T-cell (primary cell): Measurements from ENCODE around the gene BRIX1. TPM values are rescaled to one million over a fixed set of nuclear protein-coding genes. Genes with fewer than 3 reads are reported as not detected.

Source experiments
- ATAC-seq, 4 experiments: fragments of 200-7000 bp in 3 of 4; fragments of 150-1000 bp in 1 of 4; cut with Tn5 transposase; replicated peaks in 1 of 4; 1 replicate in 3 of 4; 2 replicates in 1 of 4; pipeline ENCODE4 v1.10.0; 2021; ENCODE audit warnings: moderate library complexity in 3 of 4, mild to moderate bottlenecking in 2 of 4, moderate number of reproducible peaks in 1 of 4
- CTCF ChIA-PET, 2 donors: fragments of 300-600 bp; sonication (Branson Sonifier 250); formaldehyde crosslinking; loops; one replicate each; lab custom pipeline; 2022; ENCODE audit warnings: antibody characterized with exemption in 2 of 2; lab: Charles Lee
- POLR2A ChIA-PET, 2 donors: fragments of 300-600 bp; sonication (Branson Sonifier 250); formaldehyde crosslinking; loops; one replicate each; lab custom pipeline; 2022; ENCODE audit warnings: antibody characterized with exemption in 2 of 2; lab: Charles Lee
- DNase-seq, 35 experiments: peaks; one replicate each; pipeline versions ENCODE4 v3.0.0 to v3.0.0-alpha.2; 2013 to 2023
- H3K27ac ChIP-seq: one replicate; pipeline ENCODE4 v1.5.1; 2013; ENCODE audit warnings: low read length
- H3K27me3 ChIP-seq, 2 experiments: replicated peaks in 1 of 2; 1 replicate in 1 of 2; 2 replicates in 1 of 2; pipeline versions ENCODE4 v1.6.1 to v1.7.0; 2013; ENCODE audit warnings: low read length in 1 of 2, mixed read lengths in 1 of 2; ENCODE audit not compliant: control insufficient read depth in 2 of 2, insufficient read depth in 2 of 2; ENCODE audit errors: extremely low read depth in 1 of 2
- H3K36me3 ChIP-seq, 2 donors: 1 replicate in 1 of 2; 2 replicates in 1 of 2; pipeline versions ENCODE4 v1.6.1 to v1.7.0; 2013; ENCODE audit warnings: low read length in 1 of 2; ENCODE audit not compliant: control insufficient read depth in 2 of 2, insufficient read depth in 1 of 2; ENCODE audit errors: extremely low read depth in 1 of 2
- H3K4me1 ChIP-seq, 2 experiments: 1 replicate in 1 of 2; 2 replicates in 1 of 2; pipeline versions ENCODE4 v1.6.1 to v1.7.0; 2013; ENCODE audit warnings: low read length in 2 of 2, mixed read lengths in 1 of 2; ENCODE audit not compliant: insufficient read depth in 2 of 2, control insufficient read depth in 1 of 2; ENCODE audit errors: extremely low read depth in 1 of 2
- H3K4me3 ChIP-seq, 2 donors: 1 replicate in 1 of 2; 2 replicates in 1 of 2; pipeline versions ENCODE4 v1.5.1 to v1.7.0; 2013; ENCODE audit warnings: mild to moderate bottlenecking in 2 of 2, low read length in 1 of 2, moderate library complexity in 1 of 2; ENCODE audit not compliant: control insufficient read depth in 1 of 2; ENCODE audit errors: extremely low read depth in 1 of 2
- H3K9me3 ChIP-seq: 2 replicates; pipeline ENCODE4 v1.7.0; 2013
- H3K27ac Mint-ChIP-seq, 2 donors: one replicate each; pipeline ENCODE4 v1.8.0; 2020 to 2021; ENCODE audit warnings: mild to moderate bottlenecking in 2 of 2, mixed read lengths in 2 of 2
- H3K27me3 Mint-ChIP-seq, 2 donors: one replicate each; pipeline ENCODE4 v1.8.0; 2021 to 2022; ENCODE audit warnings: mixed read lengths in 2 of 2
- H3K36me3 Mint-ChIP-seq: one replicate; pipeline ENCODE4 v1.8.0; 2021; ENCODE audit warnings: mixed read lengths
- H3K4me1 Mint-ChIP-seq, 3 donors: one replicate each; pipeline ENCODE4 v1.8.0; 2020 to 2022; ENCODE audit warnings: mixed read lengths in 3 of 3, mild to moderate bottlenecking in 1 of 3
- H3K4me3 Mint-ChIP-seq, 3 donors: one replicate each; pipeline ENCODE4 v1.8.0; 2020 to 2022; ENCODE audit warnings: mild to moderate bottlenecking in 3 of 3, mixed read lengths in 3 of 3, moderate library complexity in 3 of 3
- H3K9me3 Mint-ChIP-seq, 3 donors: one replicate each; pipeline ENCODE4 v1.8.0; 2020 to 2022; ENCODE audit warnings: mixed read lengths in 3 of 3
- WGBS: methylation state at CpG from one replicate; pipeline ENCODE4 v1.1.5; 2013; ENCODE audit warnings: missing lambda C conversion rate; ENCODE audit not compliant: insufficient coverage; 5-methylcytosine and 5-hydroxymethylcytosine counted together
- total RNA-seq, 35 experiments: library from RNA in 6 of 35; stranded (reverse) in 6 of 35; fragments of 120-200 nt in 1 of 35; gene quantifications; one replicate each; pipeline versions ENCODE4 v1.2.1 to v1.2.4 and lab custom pipeline; 2013 to 2026

Gene BRIX1
- total RNA-seq, 5 donors from 2014 or later (not counting 1 experiment from before 2014, with no cell fraction given): 24.4 to 26.2 (median 24.4) TPM

GRCh38 chr5:34876275-34876674 lies 39.2 kb upstream of the BRIX1 start:
- Mint-ChIP-seq H3K36me3 (peaks cover 2% of the 10 kb centered on the region), H3K27me3 (peaks cover 4 to 11% of the 10 kb centered on the region in 2 donors), H3K27ac (no peak overlapping the region), H3K4me3 (no peak overlapping the region), H3K4me1 (no peaks in the 10 kb centered on the region), H3K9me3 (peaks cover 6 to 18% (median 7%) of the 10 kb centered on the region in 3 donors)
- Histone ChIP-seq H3K27me3 (no peaks in the 10 kb centered on the region), H3K4me3 (no peak overlapping the region), H3K4me1 (no peaks in the 10 kb centered on the region), H3K27ac (no peak overlapping the region), H3K9me3 (no peaks in the 10 kb centered on the region), H3K36me3 (no peaks in the 10 kb centered on the region)
- ATAC-seq (no peak), DNase-seq (no peak)
- ChIA-PET POLR2A (no interaction called here), CTCF (no interaction called here)

- peaks cover 0 to 2% of the 10 kb centered on the region in 2 experiments for H3K27me3 ChIP-seq
- DNase-seq (no peak), ATAC-seq (no peak)
- Mint-ChIP-seq H3K27ac (no peak overlapping the region), H3K9me3 (peaks cover under 1 to 9% (median 3%) of the 10 kb centered on the region in 3 donors), H3K27me3 (peaks cover 6 to 13% of the 10 kb centered on the region in 2 donors), H3K4me3 (no peak overlapping the region), H3K36me3 (no peaks in the 10 kb centered on the region), H3K4me1 (no peaks in the 10 kb centered on the region)
- H3K27ac ChIP-seq: no peak overlapping the region
- H3K4me1 ChIP-seq: no peaks in the 10 kb centered on the region
- no peak overlapping the region for H3K4me3 ChIP-seq
- ChIA-PET POLR2A (interaction anchor here in 1 of 2 donors (0.6 kb wide), 1 partner anchor 120 kb away, joined by 3 read pairs; no protein-coding TSS in a partner anchor), CTCF (no interaction called here)
- H3K9me3 ChIP-seq: no peaks in the 10 kb centered on the region
- no peaks in the 10 kb centered on the region for H3K36me3 ChIP-seq
Observed at GRCh38 chr5:34881246-34881645, 34.3 kb upstream of the BRIX1 start.

GRCh38 chr5:34886392-34887119 lies 29.0 kb upstream of the BRIX1 start:
- Mint-ChIP-seq H3K4me1 (no peaks in the 10 kb centered on the region), H3K4me3 (no peak overlapping the region), H3K9me3 (no peaks in the 10 kb centered on the region), H3K36me3 (no peaks in the 10 kb centered on the region), H3K27me3 (peaks cover 6 to 19% of the 10 kb centered on the region in 2 donors), H3K27ac (no peak overlapping the region)
- 100% methylated on average over 1 of the region's 3 CpGs for WGBS
- Histone ChIP-seq H3K27ac (no peak overlapping the region), H3K4me3 (no peak overlapping the region), H3K36me3 (no peaks in the 10 kb centered on the region), H3K9me3 (no peaks in the 10 kb centered on the region), H3K4me1 (no peaks in the 10 kb centered on the region), H3K27me3 (peaks cover 0 to 2% of the 10 kb centered on the region in 2 experiments)
- ChIA-PET POLR2A (no interaction called here), CTCF (interaction anchor here in 1 of 2 donors (0.6 to 0.7 kb wide), 2 partner anchors 37 to 349 kb away, joined by 3 to 6 read pairs; no protein-coding TSS in a partner anchor)
- no peak for ATAC-seq
- no peak for DNase-seq

GRCh38 chr5:34889394-34889793 lies 26.1 kb upstream of the BRIX1 start:
- ATAC-seq (no peak), DNase-seq (no peak)
- WGBS: no CpG with 5 or more reads among the region's 1 CpG
- Histone ChIP-seq H3K9me3 (no peaks in the 10 kb centered on the region), H3K4me3 (no peak overlapping the region), H3K27me3 (no peaks in the 10 kb centered on the region), H3K36me3 (no peaks in the 10 kb centered on the region), H3K4me1 (no peaks in the 10 kb centered on the region), H3K27ac (no peak overlapping the region)
- Mint-ChIP-seq H3K4me3 (no peak overlapping the region), H3K27me3 (peaks cover 0 to 10% of the 10 kb centered on the region in 2 donors), H3K9me3 (no peaks in the 10 kb centered on the region), H3K27ac (no peak overlapping the region), H3K4me1 (no peaks in the 10 kb centered on the region), H3K36me3 (no peaks in the 10 kb centered on the region)
- CTCF ChIA-PET: interaction anchor here in 1 of 2 donors (0.6 kb wide), 1 partner anchor 40 kb away, joined by 3 read pairs; no protein-coding TSS in a partner anchor
- POLR2A ChIA-PET: interaction anchor here in 1 of 2 donors (0.6 kb wide), 1 partner anchor 1662 kb away, joined by 3 read pairs; no protein-coding TSS in a partner anchor

- H3K27ac Mint-ChIP-seq: no peak overlapping the region
- ChIA-PET POLR2A (no interaction called here), CTCF (no interaction called here)
- no peak for DNase-seq
- Histone ChIP-seq H3K27me3 (no peaks in the 10 kb centered on the region), H3K27ac (no peak overlapping the region), H3K9me3 (no peaks in the 10 kb centered on the region), H3K4me3 (no peak overlapping the region), H3K4me1 (no peaks in the 10 kb centered on the region), H3K36me3 (no peaks in the 10 kb centered on the region)
- H3K9me3 Mint-ChIP-seq: no peaks in the 10 kb centered on the region
- 88% methylated on average over 2 of the region's 5 CpGs for WGBS
- no peak for ATAC-seq
- H3K4me1 Mint-ChIP-seq: no peaks in the 10 kb centered on the region
- no peaks in the 10 kb centered on the region for H3K36me3 Mint-ChIP-seq
- peaks cover 0 to 3% of the 10 kb centered on the region in 2 donors for H3K27me3 Mint-ChIP-seq
- no peak overlapping the region for H3K4me3 Mint-ChIP-seq
Observed at GRCh38 chr5:34891981-34892380, 23.5 kb upstream of the BRIX1 start.

GRCh38 chr5:34892414-34892813 lies 23.1 kb upstream of the BRIX1 start:
- H3K4me3 Mint-ChIP-seq: no peak overlapping the region
- ChIA-PET POLR2A (no interaction called here), CTCF (interaction anchor here (0.6 to 1.1 kb wide), 2 partner anchors 400 to 416 kb away, joined by 4 read pairs; no protein-coding TSS in a partner anchor)
- Histone ChIP-seq H3K36me3 (no peaks in the 10 kb centered on the region), H3K4me3 (no peak overlapping the region), H3K27ac (no peak overlapping the region), H3K27me3 (no peaks in the 10 kb centered on the region), H3K4me1 (no peaks in the 10 kb centered on the region), H3K9me3 (no peaks in the 10 kb centered on the region)
- no peaks in the 10 kb centered on the region for H3K27me3 Mint-ChIP-seq
- no peaks in the 10 kb centered on the region for H3K9me3 Mint-ChIP-seq
- DNase-seq (no peak), ATAC-seq (no peak)
- WGBS: 84% methylated on average over 5 of the region's 6 CpGs
- no peaks in the 10 kb centered on the region for H3K4me1 Mint-ChIP-seq
- no peaks in the 10 kb centered on the region for H3K36me3 Mint-ChIP-seq
- no peak overlapping the region for H3K27ac Mint-ChIP-seq
